NB4 (cell line): Measurements from ENCODE around the gene TRIP12.

Experiments
- DNase-seq: peaks from one replicate; pipeline ENCODE4 v3.0.0; 2010; ENCODE audit warnings: low read depth
- H3K4me3 ChIP-seq: one replicate; pipeline ENCODE4 v1.5.1; 2011; ENCODE audit warnings: mild to moderate bottlenecking, low read depth, low read length, moderate library complexity
- POLR2A ChIP-seq: IDR thresholded peaks from 2 replicates; pipeline ENCODE4 v1.6.1; 2011; ENCODE audit warnings: mild to moderate bottlenecking; ENCODE audit not compliant: insufficient read length; ENCODE audit errors: extremely low read depth
- TF ChIP-seq, protein P1 (sequence below): IDR thresholded peaks from one replicate; pipeline ENCODE4 v1.5.1; 2012; ENCODE audit warnings: low read depth, low read length

The TRIP12 gene

GRCh38 chr2:229714736-229715541, 206.9 kb downstream of the TRIP12 start:
- peak; percentile 35 for DNase-seq
- TF ChIP-seq POLR2A = no peak
- no peak overlapping the region for H3K4me3 ChIP-seq

DNA sequence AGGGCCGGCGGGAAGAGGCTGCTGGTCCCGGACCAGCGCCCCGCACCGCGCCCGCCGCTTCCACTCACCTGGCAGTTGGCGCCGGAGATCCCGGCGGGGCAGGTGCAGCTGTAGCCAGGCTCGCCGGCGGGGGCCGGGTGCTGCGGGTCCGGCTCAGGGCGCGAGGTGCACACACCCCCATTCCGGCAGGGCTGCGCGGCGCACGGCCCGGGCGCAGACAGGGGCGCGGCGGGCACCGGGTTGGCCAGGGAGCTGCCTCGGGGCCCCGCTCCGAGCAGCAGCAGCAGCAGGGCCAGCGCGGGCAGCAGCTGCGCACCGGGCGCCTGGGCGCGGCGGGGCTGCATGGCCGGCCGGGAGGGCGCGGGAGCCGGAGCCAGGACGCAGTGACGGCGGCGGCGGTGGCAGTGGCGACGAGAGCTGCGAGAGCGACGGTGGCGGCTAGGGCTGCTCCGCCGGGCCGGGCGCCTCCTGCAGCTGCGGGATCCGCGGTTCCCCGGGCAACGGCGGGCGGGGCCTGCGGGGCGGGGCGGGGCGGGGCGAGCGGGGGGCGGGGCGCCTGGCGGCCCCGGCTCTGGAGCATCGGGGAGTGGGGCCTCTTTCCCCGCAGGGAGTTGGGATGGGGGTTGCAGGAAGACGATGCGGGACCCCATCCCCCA, 207.6 kb downstream of the TRIP12 start, which contains the start of gene DNER:
Gene DNER (minus strand): TSS at position 476 of the 656 bp plus-strand sequence. CDS start 132 bp downstream, at position 344.
- DNase-seq = peak; percentile 26
- H3K4me3 ChIP-seq = no peak within 1 kb of the TSS
- no peak for TF ChIP-seq POLR2A
- TF ChIP-seq, protein P1, sequence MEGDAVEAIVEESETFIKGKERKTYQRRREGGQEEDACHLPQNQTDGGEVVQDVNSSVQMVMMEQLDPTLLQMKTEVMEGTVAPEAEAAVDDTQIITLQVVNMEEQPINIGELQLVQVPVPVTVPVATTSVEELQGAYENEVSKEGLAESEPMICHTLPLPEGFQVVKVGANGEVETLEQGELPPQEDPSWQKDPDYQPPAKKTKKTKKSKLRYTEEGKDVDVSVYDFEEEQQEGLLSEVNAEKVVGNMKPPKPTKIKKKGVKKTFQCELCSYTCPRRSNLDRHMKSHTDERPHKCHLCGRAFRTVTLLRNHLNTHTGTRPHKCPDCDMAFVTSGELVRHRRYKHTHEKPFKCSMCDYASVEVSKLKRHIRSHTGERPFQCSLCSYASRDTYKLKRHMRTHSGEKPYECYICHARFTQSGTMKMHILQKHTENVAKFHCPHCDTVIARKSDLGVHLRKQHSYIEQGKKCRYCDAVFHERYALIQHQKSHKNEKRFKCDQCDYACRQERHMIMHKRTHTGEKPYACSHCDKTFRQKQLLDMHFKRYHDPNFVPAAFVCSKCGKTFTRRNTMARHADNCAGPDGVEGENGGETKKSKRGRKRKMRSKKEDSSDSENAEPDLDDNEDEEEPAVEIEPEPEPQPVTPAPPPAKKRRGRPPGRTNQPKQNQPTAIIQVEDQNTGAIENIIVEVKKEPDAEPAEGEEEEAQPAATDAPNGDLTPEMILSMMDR = no peak
